Esophagus squamous epithelium (tissue), 5 donors: ENCODE results near the gene SETD1B. TPM values are rescaled to one million over a fixed set of nuclear protein-coding genes. Genes with fewer than 3 reads are reported as not detected.

Experiments used
- DNase-seq: peaks from one replicate; lab custom pipeline; 2025; lab: John Stamatoyannopoulos, UW
- H3K27ac ChIP-seq, 4 donors: fragments of 200-600 bp; sonication (generic); one replicate each; pipeline ENCODE4 v1.5.1; 2016 to 2019; ENCODE audit warnings: mild to moderate bottlenecking in 1 of 4
- H3K27me3 ChIP-seq, 4 donors: fragments of 200-600 bp; sonication (generic); 1 replicate in 3 of 4; 2 replicates in 1 of 4; pipeline versions ENCODE4 v1.5.1 to v1.6.0; 2017 to 2021; ENCODE audit warnings: antibody characterized with exemption in 1 of 4
- H3K36me3 ChIP-seq, 3 donors: fragments of 200-600 bp; sonication (generic); one replicate each; pipeline ENCODE4 v1.5.1; 2016 to 2019
- H3K4me1 ChIP-seq, 3 donors: fragments of 200-600 bp; sonication (generic); one replicate each; pipeline ENCODE4 v1.5.1; 2017 to 2019
- H3K4me3 ChIP-seq, 4 donors: fragments of 200-600 bp; sonication (generic); 1 replicate in 3 of 4; 2 replicates in 1 of 4; pipeline ENCODE4 v1.5.1; 2016 to 2019; ENCODE audit warnings: mild to moderate bottlenecking in 2 of 4, moderate library complexity in 1 of 4
- H3K9me3 ChIP-seq, 3 donors: fragments of 200-600 bp; sonication (generic); one replicate each; pipeline ENCODE4 v1.5.1; 2016 to 2019
- CTCF ChIP-seq, 6 experiments: fragments of 450-650 bp in 4 of 6; fragments of 200-600 bp in 2 of 6; sonication (generic) in 2 of 6; IDR thresholded peaks; one replicate each; pipeline ENCODE4 v1.5.1; 2016 to 2019; ENCODE audit warnings: antibody characterized with exemption in 6 of 6, mild to moderate bottlenecking in 4 of 6, moderate library complexity in 4 of 6
- POLR2A ChIP-seq, 4 donors: fragments of 450-650 bp; IDR thresholded peaks; one replicate each; pipeline ENCODE4 v1.6.1; 2017; ENCODE audit warnings: antibody characterized with exemption in 4 of 4, mild to moderate bottlenecking in 4 of 4, moderate library complexity in 3 of 4
- WGBS, 2 donors: methylation state at CpG; one replicate each; pipeline ENCODE4 v1.1.5; 2018; 5-methylcytosine and 5-hydroxymethylcytosine counted together
- intact Hi-C: fragments of 100-400 bp; cut with DNase I; formaldehyde crosslinking; loops from one replicate; pipeline ENCODE4 v1.15.0; 2022
- total RNA-seq, 4 donors: library from RNA; depleted of rRNA; stranded (reverse); fragments of >200 nt; gene quantifications; one replicate each; pipeline ENCODE4 v1.1.0, GENCODE V29; 2016
- donor health status: DM: yes; HTN: yes; CAD: no.

Gene SETD1B
- total RNA-seq, 4 donors from 2014 or later, result 5.6 to 14.4 (median 10.6) TPM

- peak; percentile 97 to 99 (median 98) for TF ChIP-seq CTCF (IDR thresholded peaks at IDR 0.05)
- TF ChIP-seq POLR2A (IDR thresholded peaks at IDR 0.05), result peak in 1 of 4 donors; percentile 15
- intact Hi-C loops, result no loop called here
- WGBS, 2 donors, result 49 to 56% methylated on average over 6 to 9 of the region's 15 CpGs
Measured at GRCh38 chr12:121795034-121795968, 8.5 kb upstream of the SETD1B start.

GRCh38 chr12:121796855-121797751 is 6.7 kb upstream of the SETD1B start:
- Histone ChIP-seq H3K27me3 (no peaks in the 10 kb centered on the region), H3K9me3 (no peaks in the 10 kb centered on the region), H3K36me3 (peaks cover 8 to 14% (median 8%) of the 10 kb centered on the region in 3 donors), H3K27ac (peak overlapping the region; percentile 100), H3K4me3 (peak overlapping the region; percentile 75 to 91 (median 86)), H3K4me1 (peaks cover 48 to 87% (median 60%) of the 10 kb centered on the region in 3 donors)
- no peak for DNase-seq
- 20 to 28% methylated on average over 17 to 20 of the region's 39 CpGs for WGBS, 2 donors
- TF ChIP-seq CTCF (IDR thresholded peaks at IDR 0.05) (peak in 5 of 6 experiments; percentile 18 to 49 (median 30)), POLR2A (IDR thresholded peaks at IDR 0.05) (peak in 1 of 4 donors; percentile 51)
- intact Hi-C loops, result no loop called here

More at GRCh38 chr12:121795034-121795968, 8.5 kb upstream of the SETD1B start:
- Histone ChIP-seq H3K4me3 (peak overlapping the region in 3 of 4 donors; percentile 18 to 69 (median 56)), H3K36me3 (peaks cover 8 to 14% (median 8%) of the 10 kb centered on the region in 3 donors), H3K27ac (peak overlapping the region; percentile 100), H3K27me3 (no peaks in the 10 kb centered on the region), H3K9me3 (no peaks in the 10 kb centered on the region), H3K4me1 (peaks cover 48 to 86% (median 60%) of the 10 kb centered on the region in 3 donors)
- DNase-seq, result no peak

- no peaks in the 10 kb centered on the region for H3K27me3 ChIP-seq
- H3K36me3 ChIP-seq, result peaks cover 8 to 14% (median 8%) of the 10 kb centered on the region in 3 donors
- no peaks in the 10 kb centered on the region for H3K9me3 ChIP-seq
- 12 to 23% methylated on average over 7 to 8 of the region's 19 CpGs for WGBS, 2 donors
- H3K4me1 ChIP-seq, result peaks cover 48 to 79% (median 59%) of the 10 kb centered on the region in 3 donors
- intact Hi-C loops, result no loop called here
- TF ChIP-seq POLR2A (IDR thresholded peaks at IDR 0.05), result no peak
- no peak for TF ChIP-seq CTCF (IDR thresholded peaks at IDR 0.05)
- no peak for DNase-seq
- peak overlapping the region; percentile 75 to 91 (median 86) for H3K4me3 ChIP-seq
- H3K27ac ChIP-seq, result peak overlapping the region; percentile 100
Measured at GRCh38 chr12:121797937-121798786, 5.6 kb upstream of the SETD1B start.

- no peak for DNase-seq
- intact Hi-C loops, result no loop called here
- no peaks in the 10 kb centered on the region for H3K9me3 ChIP-seq
- TF ChIP-seq CTCF (IDR thresholded peaks at IDR 0.05), result no peak
- TF ChIP-seq POLR2A (IDR thresholded peaks at IDR 0.05), result no peak
- H3K4me3 ChIP-seq, result peak overlapping the region; percentile 75 to 91 (median 86)
- H3K4me1 ChIP-seq, result peaks cover 47 to 73% (median 53%) of the 10 kb centered on the region in 3 donors
- no peaks in the 10 kb centered on the region for H3K27me3 ChIP-seq
- H3K27ac ChIP-seq, result peak overlapping the region; percentile 100
- 48 to 62% methylated on average over 10 of the region's 10 CpGs for WGBS, 2 donors
- peaks cover 8 to 14% (median 8%) of the 10 kb centered on the region in 3 donors for H3K36me3 ChIP-seq
Measured at GRCh38 chr12:121798787-121799155, 5.0 kb upstream of the SETD1B start.
